A673 (cell line): ENCODE measurements around the gene HPCAL1. TPM values are rescaled to one million over a fixed set of nuclear protein-coding genes. Genes with fewer than 3 reads are reported as not detected.

Experiments
- BruUV-seq: library from RNA; stranded (reverse); fragments of 400-500 nt; replicated peaks from 2 replicates; lab custom pipeline; 2021; lab: Mats Ljungman, UMichigan
- CTCF ChIA-PET: fragments of 300-600 bp; sonication (Branson Sonifier 250); formaldehyde crosslinking; loops from one replicate; lab custom pipeline; 2022; ENCODE audit warnings: antibody characterized with exemption; lab: Charles Lee
- POLR2A ChIA-PET: fragments of 300-600 bp; sonication (Branson Sonifier 250); formaldehyde crosslinking; loops from one replicate; lab custom pipeline; 2022; ENCODE audit warnings: antibody characterized with exemption; ENCODE audit not compliant: low non-redundant PET; lab: Charles Lee
- DNase-seq: peaks from one replicate; pipeline ENCODE4 v3.0.0-alpha.2; 2015; ENCODE audit warnings: low spot score
- H3K27ac ChIP-seq: fragments of 200-600 bp; sonication (generic); 2 replicates; pipeline ENCODE4 v1.5.1; 2016; ENCODE audit warnings: mixed run types, low read depth, mild to moderate bottlenecking, mixed read lengths, antibody characterized with exemption, low read length; ENCODE audit not compliant: poor library complexity, severe bottlenecking
- H3K27me3 ChIP-seq: fragments of 200-600 bp; sonication (generic); replicated peaks from 2 replicates; pipeline ENCODE4 v1.6.1; 2017; ENCODE audit warnings: mixed run types, low read depth, mild to moderate bottlenecking, mixed read lengths, antibody characterized with exemption, low read length; ENCODE audit not compliant: insufficient read depth, poor library complexity
- H3K36me3 ChIP-seq: fragments of 200-600 bp; sonication (generic); 2 replicates; pipeline ENCODE4 v1.6.1; 2016; ENCODE audit warnings: mixed run types, mild to moderate bottlenecking, mixed read lengths, antibody characterized with exemption, low read length; ENCODE audit not compliant: insufficient read depth, poor library complexity, severe bottlenecking
- H3K4me1 ChIP-seq: fragments of 200-600 bp; sonication (generic); 2 replicates; pipeline ENCODE4 v1.6.1; 2017; ENCODE audit warnings: mixed run types, mild to moderate bottlenecking, mixed read lengths, antibody characterized with exemption, low read length; ENCODE audit not compliant: insufficient read depth, poor library complexity, severe bottlenecking
- H3K4me3 ChIP-seq: fragments of 200-600 bp; sonication (generic); 2 replicates; pipeline ENCODE4 v1.5.1; 2016; ENCODE audit warnings: low read depth, mixed run types, mild to moderate bottlenecking, mixed read lengths, low read length; ENCODE audit not compliant: poor library complexity, severe bottlenecking
- H3K9me3 ChIP-seq: fragments of 200-600 bp; sonication (generic); 2 replicates; pipeline ENCODE4 v1.6.1; 2016; ENCODE audit warnings: mixed run types, low read depth, mild to moderate bottlenecking, mixed read lengths, antibody characterized with exemption, low read length; ENCODE audit not compliant: poor library complexity, severe bottlenecking
- EZH2 ChIP-seq: fragments of 200-600 bp; sonication (generic); IDR thresholded peaks from 2 replicates; pipeline ENCODE4 v1.6.1; 2017; ENCODE audit warnings: borderline replicate concordance, low read depth, mild to moderate bottlenecking, mixed read lengths, antibody characterized with exemption, low read length; ENCODE audit not compliant: poor library complexity, severe bottlenecking
- intact Hi-C: fragments of 100-400 bp; cut with micrococcal nuclease; formaldehyde crosslinking; loops from one replicate; pipeline ENCODE4 v1.10.0; 2022; ENCODE audit not compliant: unreplicated experiment
- total RNA-seq: library from RNA; stranded (reverse); gene quantifications from 2 replicates; pipeline ENCODE4 v1.2.3, GENCODE V29; 2021
- TF ChIP-seq, protein P1 (sequence below): fragments of 300-800, 200-600 bp; sonication (generic); conservative IDR thresholded peaks from 2 replicates; pipeline ENCODE4 v1.5.1; 2017; ENCODE audit warnings: low read depth, mild to moderate bottlenecking, antibody characterized with exemption, low read length, moderate library complexity, mixed read lengths

The HPCAL1 gene
- total RNA-seq, 1 experiment from 2014 or later = 9.7 TPM

DNA sequence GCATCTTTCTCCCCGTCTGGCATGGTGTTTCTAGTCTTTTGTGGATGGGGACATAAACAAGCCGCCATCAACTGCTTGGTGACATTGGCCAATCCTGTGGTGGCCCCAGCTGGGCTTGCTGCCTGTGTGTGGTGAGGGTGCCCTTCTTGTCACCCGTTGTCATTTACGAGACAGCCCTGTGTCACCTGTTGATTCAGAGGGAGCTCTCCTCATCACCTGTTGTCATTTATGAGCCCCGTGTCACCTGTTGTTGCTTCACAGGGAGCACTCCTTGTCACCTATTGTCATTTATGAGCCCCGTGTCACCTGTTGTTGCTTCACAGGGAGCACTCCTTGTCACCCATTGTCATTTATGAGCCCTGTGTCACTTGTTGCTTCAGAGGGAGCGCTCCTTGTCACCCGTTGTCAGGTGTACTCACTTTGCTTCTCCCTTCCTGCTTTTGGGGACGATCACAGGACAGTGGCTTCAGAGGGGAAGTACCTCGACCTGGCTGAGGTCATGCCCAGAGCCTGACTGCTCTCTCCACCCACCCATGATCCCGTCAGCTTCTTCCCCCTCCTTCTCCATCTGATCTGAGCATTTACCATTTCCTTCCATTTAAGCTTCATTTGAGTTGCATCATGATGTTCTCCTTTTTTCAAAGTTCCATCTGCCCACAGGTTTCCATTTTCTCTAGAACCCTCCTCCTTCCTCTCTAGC, 29.1 kb downstream of the HPCAL1 start:
- TF ChIP-seq, protein P1, sequence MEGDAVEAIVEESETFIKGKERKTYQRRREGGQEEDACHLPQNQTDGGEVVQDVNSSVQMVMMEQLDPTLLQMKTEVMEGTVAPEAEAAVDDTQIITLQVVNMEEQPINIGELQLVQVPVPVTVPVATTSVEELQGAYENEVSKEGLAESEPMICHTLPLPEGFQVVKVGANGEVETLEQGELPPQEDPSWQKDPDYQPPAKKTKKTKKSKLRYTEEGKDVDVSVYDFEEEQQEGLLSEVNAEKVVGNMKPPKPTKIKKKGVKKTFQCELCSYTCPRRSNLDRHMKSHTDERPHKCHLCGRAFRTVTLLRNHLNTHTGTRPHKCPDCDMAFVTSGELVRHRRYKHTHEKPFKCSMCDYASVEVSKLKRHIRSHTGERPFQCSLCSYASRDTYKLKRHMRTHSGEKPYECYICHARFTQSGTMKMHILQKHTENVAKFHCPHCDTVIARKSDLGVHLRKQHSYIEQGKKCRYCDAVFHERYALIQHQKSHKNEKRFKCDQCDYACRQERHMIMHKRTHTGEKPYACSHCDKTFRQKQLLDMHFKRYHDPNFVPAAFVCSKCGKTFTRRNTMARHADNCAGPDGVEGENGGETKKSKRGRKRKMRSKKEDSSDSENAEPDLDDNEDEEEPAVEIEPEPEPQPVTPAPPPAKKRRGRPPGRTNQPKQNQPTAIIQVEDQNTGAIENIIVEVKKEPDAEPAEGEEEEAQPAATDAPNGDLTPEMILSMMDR = no peak
- no peak for TF ChIP-seq EZH2
- no peaks in the 10 kb centered on the region for H3K27me3 ChIP-seq
- intact Hi-C loops = no loop called here
- H3K4me3 ChIP-seq = no peak overlapping the region
- ChIA-PET POLR2A (no interaction called here), CTCF (no interaction called here)
- BruUV-seq = no TSS peak
- DNase-seq = no peak
- H3K27ac ChIP-seq = no peak overlapping the region
- H3K36me3 ChIP-seq = no peaks in the 10 kb centered on the region
- H3K4me1 ChIP-seq = peaks cover 16% of the 10 kb centered on the region
- H3K9me3 ChIP-seq = no peaks in the 10 kb centered on the region

DNA sequence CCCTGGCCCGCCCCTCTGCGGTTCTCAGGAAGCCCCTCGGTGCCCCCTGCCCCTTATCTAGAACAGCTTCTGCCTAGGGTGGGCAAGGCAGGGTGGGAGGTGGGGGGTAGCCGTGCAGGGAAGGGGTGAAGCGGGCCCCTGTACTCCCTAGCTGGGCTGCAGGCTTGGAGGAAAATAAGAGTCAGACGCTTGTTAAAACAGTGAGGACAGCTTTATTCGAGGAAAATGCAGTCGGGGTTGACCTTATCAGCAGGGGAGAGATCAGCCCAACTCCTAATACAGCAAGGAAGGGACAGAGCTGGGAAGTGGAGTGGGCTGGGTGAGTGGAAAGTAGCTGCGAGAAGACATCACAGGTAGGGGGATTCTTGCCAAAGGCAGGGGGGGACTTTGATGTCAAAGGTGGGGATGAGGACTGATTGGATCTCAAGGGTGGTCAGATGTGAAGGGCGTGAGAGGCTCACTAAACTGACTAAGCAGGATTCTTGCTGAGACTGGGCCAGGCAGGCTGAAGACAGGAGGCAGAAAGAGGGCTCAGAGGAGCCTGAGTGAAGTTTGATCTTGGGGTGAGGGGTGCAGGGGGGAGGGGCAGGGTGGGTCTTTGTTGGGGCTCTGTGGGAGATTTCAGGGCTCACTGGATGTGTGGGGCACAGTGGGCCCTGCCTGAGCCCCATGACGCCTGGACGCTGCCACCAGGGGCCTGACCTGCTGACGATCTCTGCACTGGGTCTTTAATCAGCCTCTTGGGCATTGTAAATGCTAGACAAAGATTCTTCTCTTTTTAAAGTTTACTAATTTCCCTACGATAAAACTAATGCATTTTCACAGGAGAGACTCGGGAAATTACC, 29.9 kb downstream of the HPCAL1 start:
- ChIA-PET CTCF (no interaction called here), POLR2A (no interaction called here)
- Histone ChIP-seq H3K4me1 (peaks cover 9% of the 10 kb centered on the region), H3K27ac (no peak overlapping the region), H3K4me3 (no peak overlapping the region), H3K9me3 (no peaks in the 10 kb centered on the region), H3K36me3 (no peaks in the 10 kb centered on the region), H3K27me3 (no peaks in the 10 kb centered on the region)
- TF ChIP-seq, protein P1 = no peak
- no peak for TF ChIP-seq EZH2
- no TSS peak for BruUV-seq
- intact Hi-C loops = no loop called here
- no peak for DNase-seq

DNA sequence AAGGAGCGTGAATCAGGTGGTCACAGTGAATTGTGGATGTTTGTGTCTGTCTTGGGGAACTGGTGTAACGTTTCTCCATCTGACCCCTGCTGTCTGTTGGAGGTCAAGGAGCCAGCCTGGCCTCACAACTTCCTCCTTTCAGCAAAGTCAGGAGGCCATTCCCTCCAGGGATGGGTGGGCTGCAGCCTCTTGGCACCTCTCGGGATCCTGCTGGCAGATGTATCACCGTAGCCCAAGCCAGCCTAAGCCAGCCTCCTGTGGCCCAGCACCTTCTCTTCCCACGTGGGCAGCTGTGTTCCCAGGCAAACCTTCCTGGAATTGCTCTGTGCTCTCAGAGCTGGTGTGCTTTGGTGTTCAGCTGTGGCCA, 30.5 kb downstream of the HPCAL1 start:
- no TSS peak for BruUV-seq
- POLR2A ChIA-PET = no interaction called here
- no peak for DNase-seq
- Histone ChIP-seq H3K27ac (no peak overlapping the region), H3K9me3 (no peaks in the 10 kb centered on the region), H3K36me3 (no peaks in the 10 kb centered on the region), H3K4me1 (peaks cover 4% of the 10 kb centered on the region), H3K27me3 (no peaks in the 10 kb centered on the region), H3K4me3 (no peak overlapping the region)
- intact Hi-C loops = no loop called here
- CTCF ChIA-PET = no interaction called here
- no peak for TF ChIP-seq EZH2
- TF ChIP-seq, protein P1 = no peak
